Measurements from ENCODE around the gene PHAX. TPM values are rescaled to one million over a fixed set of nuclear protein-coding genes. Genes with fewer than 3 reads are reported as not detected.
A peak's percentile ranks its signal among the peaks of the same experiment; 100 is the strongest.
"Not testable (repeated sequence)": the region's sequence is repeated elsewhere in the genome, so short reads cannot be mapped to it uniquely, and the experiment has no call there.

PHAX gene
- total RNA-seq, 4 donors from 2014 or later: 37.8 to 49.0 (median 42.9) TPM

- no peak for TF ChIP-seq EP300 (IDR thresholded peaks at IDR 0.05)
- TF ChIP-seq POLR2A (IDR thresholded peaks at IDR 0.05; ENCODE audit: low read depth): no peak
- no peak for TF ChIP-seq CTCF (IDR thresholded peaks at IDR 0.05)
- no peak for TF ChIP-seq POLR2AphosphoS5 (IDR thresholded peaks at IDR 0.05)
- no peaks in the 10 kb centered on the region for H3K27me3 ChIP-seq
- intact Hi-C loops (cut with DNase I): no loop called here
- peaks cover 42 to 78% (median 68%) of the 10 kb centered on the region in 4 donors for H3K36me3 ChIP-seq
- 89% methylated on average over 7 of the region's 7 CpGs for WGBS
- H3K9me3 ChIP-seq: no peaks in the 10 kb centered on the region
- no peak overlapping the region for H3K27ac ChIP-seq (replicated peaks in 1 of 4)
- DNase-seq (ENCODE audit: extremely low spot score): no peak
- no peaks in the 10 kb centered on the region for H3K4me1 ChIP-seq
- H3K4me3 ChIP-seq: no peak overlapping the region
These were observed 13.3 kb downstream of the PHAX start for GRCh38 chr5:126613941-126614592.

GRCh38 chr5:126615286-126615685 is 14.5 kb downstream of the PHAX start:
- TF ChIP-seq POLR2A (IDR thresholded peaks at IDR 0.05; ENCODE audit: low read depth) (no peak), POLR2AphosphoS5 (IDR thresholded peaks at IDR 0.05) (no peak), CTCF (IDR thresholded peaks at IDR 0.05) (no peak), EP300 (IDR thresholded peaks at IDR 0.05) (no peak)
- Histone ChIP-seq H3K9me3 (no peaks in the 10 kb centered on the region), H3K4me3 (no peak overlapping the region), H3K27ac (replicated peaks in 1 of 4) (no peak overlapping the region), H3K4me1 (no peaks in the 10 kb centered on the region), H3K36me3 (peaks cover 33 to 78% (median 59%) of the 10 kb centered on the region in 4 donors), H3K27me3 (no peaks in the 10 kb centered on the region)
- intact Hi-C loops (cut with DNase I): no loop called here
- WGBS: 84% methylated on average over 4 of the region's 4 CpGs
- no peak for DNase-seq (ENCODE audit: extremely low spot score)

- intact Hi-C loops (cut with DNase I); H3K27me3 ChIP-seq; DNase-seq (ENCODE audit: extremely low spot score); H3K27ac ChIP-seq (replicated peaks in 1 of 4); H3K9me3 ChIP-seq; H3K4me3 ChIP-seq; H3K4me1 ChIP-seq: not testable (repeated sequence)
- 93% methylated on average over 8 of the region's 8 CpGs for WGBS
- peaks cover 21 to 71% (median 51%) of the 10 kb centered on the region in 4 donors for H3K36me3 ChIP-seq
These were observed 16.9 kb downstream of the PHAX start for GRCh38 chr5:126617603-126618002.

- Histone ChIP-seq H3K4me3 (no peak overlapping the region), H3K27ac (replicated peaks in 1 of 4) (no peak overlapping the region), H3K9me3 (no peaks in the 10 kb centered on the region), H3K27me3 (no peaks in the 10 kb centered on the region), H3K4me1 (peaks cover 0 to 10% (median 4%) of the 10 kb centered on the region in 4 donors), H3K36me3 (peaks cover 25 to 70% (median 48%) of the 10 kb centered on the region in 4 donors)
- TF ChIP-seq EP300 (IDR thresholded peaks at IDR 0.05) (no peak), POLR2A (IDR thresholded peaks at IDR 0.05; ENCODE audit: low read depth) (no peak), POLR2AphosphoS5 (IDR thresholded peaks at IDR 0.05) (no peak), CTCF (IDR thresholded peaks at IDR 0.05) (no peak)
- 93% methylated on average over 2 of the region's 2 CpGs for WGBS
- no peak for DNase-seq (ENCODE audit: extremely low spot score)
- intact Hi-C loops (cut with DNase I): no loop called here
These were observed 19.0 kb downstream of the PHAX start for GRCh38 chr5:126619781-126620180.

GRCh38 chr5:126624534-126624933 is 23.8 kb downstream of the PHAX start:
- Histone ChIP-seq H3K36me3 (peaks cover 9 to 69% (median 46%) of the 10 kb centered on the region in 4 donors), H3K4me3 (no peak overlapping the region), H3K4me1 (peaks cover 0 to 12% (median 4%) of the 10 kb centered on the region in 4 donors), H3K27me3 (no peaks in the 10 kb centered on the region), H3K9me3 (no peaks in the 10 kb centered on the region), H3K27ac (replicated peaks in 1 of 4) (peak overlapping the region in 1 of 4 donors; percentile 22)
- 46% methylated on average over 4 of the region's 4 CpGs for WGBS
- no peak for DNase-seq (ENCODE audit: extremely low spot score)
- intact Hi-C loops (cut with DNase I): no loop called here
- TF ChIP-seq POLR2AphosphoS5 (IDR thresholded peaks at IDR 0.05): no peak
- TF ChIP-seq EP300 (IDR thresholded peaks at IDR 0.05): no peak

- H3K27ac ChIP-seq (replicated peaks in 1 of 4): no peak overlapping the region
- intact Hi-C loops (cut with DNase I): no loop called here
- H3K4me1 ChIP-seq: peaks cover 0 to 12% (median 4%) of the 10 kb centered on the region in 4 donors
- no peak overlapping the region for H3K4me3 ChIP-seq
- DNase-seq (ENCODE audit: extremely low spot score): no peak
- no peak for TF ChIP-seq CTCF (IDR thresholded peaks at IDR 0.05)
- H3K36me3 ChIP-seq: peaks cover 4 to 40% (median 28%) of the 10 kb centered on the region in 4 donors
- WGBS: 94% methylated on average over 11 of the region's 11 CpGs
- no peaks in the 10 kb centered on the region for H3K27me3 ChIP-seq
- no peaks in the 10 kb centered on the region for H3K9me3 ChIP-seq
These were observed 27.4 kb downstream of the PHAX start for GRCh38 chr5:126628102-126628501.
